Hematopoietic multipotent progenitor cell treated with erythropoietin and hydrocortisone succinate and interleukin-3 and kit ligand, for 8 days (in vitro differentiated cells): ENCODE data around the gene UBD.
A peak's percentile ranks its signal among the peaks of the same experiment; 100 is the strongest.

Experiments
- DNase-seq: peaks from one replicate; pipeline ENCODE4 v3.0.0-alpha.2; 2015

Gene UBD

DNA sequence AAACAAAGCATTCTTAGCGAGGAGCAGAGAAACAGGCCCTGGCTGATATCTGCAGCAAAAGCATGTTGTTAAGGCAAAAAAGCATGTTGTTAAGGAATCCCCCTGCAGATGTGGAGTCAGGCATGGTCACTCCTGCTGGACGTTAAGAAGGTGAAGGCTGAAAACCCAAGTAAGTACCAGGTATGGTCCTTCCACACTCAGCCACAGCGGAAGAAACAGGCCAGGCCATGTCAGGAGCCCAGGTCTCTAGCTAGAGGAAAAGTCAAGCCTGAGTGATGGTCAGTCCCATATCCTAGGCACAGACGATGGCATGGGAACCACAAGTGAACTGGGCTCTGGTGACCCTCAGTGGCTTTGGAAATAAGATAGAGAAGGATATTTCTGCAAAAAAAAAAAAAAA, 39.3 kb downstream of the UBD start:
- no peak for DNase-seq

- DNase-seq: no peak
Measured at GRCh38 chr6:29519291-29520010, 40.1 kb downstream of the UBD start.

GRCh38 chr6:29517728-29518440, 41.6 kb downstream of the UBD start:
- DNase-seq: no peak

DNA sequence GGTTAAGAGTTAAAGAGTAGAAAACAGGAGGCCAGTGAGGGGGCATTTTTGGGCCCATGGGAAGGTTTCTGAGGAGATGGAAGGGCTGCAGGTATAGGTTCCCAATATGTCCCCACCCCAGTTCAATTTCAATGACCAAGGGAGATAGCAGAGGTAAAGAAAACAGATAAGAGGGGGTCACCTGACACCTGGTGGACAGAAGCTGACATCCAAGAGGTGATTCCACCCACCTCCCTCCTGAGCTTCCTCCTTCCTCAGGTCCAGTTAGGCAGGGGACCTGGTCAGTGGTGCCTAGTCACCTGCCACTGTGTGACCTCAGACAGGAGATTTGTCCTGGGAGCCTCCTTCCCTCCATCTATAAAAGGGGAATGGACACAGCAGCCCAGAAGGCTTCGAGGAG, 42.3 kb downstream of the UBD start:
- no peak for DNase-seq

GRCh38 chr6:29516108-29516507, 43.4 kb downstream of the UBD start:
- DNase-seq: peak; percentile 29

GRCh38 chr6:29510746-29511300, 48.7 kb downstream of the UBD start:
- no peak for DNase-seq

GRCh38 chr6:29510202-29510601, 49.3 kb downstream of the UBD start:
- peak; percentile 23 for DNase-seq

GRCh38 chr6:29509711-29510110, 49.8 kb downstream of the UBD start:
- DNase-seq: no peak

DNA sequence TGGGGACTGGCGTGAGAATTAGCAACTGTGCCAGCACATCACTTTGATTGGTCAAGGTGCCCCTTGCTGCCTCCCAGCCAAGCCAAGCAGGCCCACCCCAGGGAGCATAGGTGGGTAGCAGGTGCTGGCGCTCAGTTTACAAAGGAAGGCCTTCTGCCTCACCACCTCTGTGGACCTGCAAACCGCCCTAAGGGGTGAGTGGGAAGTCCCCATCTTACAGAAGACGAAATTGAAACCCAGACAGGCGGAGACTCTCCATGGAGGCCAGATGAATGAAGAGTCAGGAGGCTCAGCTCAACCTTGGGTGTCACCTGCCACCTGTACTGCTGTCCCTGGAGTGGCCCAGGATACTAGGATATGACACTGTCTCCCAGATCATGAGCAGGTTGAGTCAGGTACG, 50.3 kb downstream of the UBD start:
- DNase-seq: no peak

GRCh38 chr6:29507319-29507718, 52.2 kb downstream of the UBD start:
- DNase-seq: no peak

GRCh38 chr6:29506446-29507067, 53.0 kb downstream of the UBD start:
- no peak for DNase-seq

DNA sequence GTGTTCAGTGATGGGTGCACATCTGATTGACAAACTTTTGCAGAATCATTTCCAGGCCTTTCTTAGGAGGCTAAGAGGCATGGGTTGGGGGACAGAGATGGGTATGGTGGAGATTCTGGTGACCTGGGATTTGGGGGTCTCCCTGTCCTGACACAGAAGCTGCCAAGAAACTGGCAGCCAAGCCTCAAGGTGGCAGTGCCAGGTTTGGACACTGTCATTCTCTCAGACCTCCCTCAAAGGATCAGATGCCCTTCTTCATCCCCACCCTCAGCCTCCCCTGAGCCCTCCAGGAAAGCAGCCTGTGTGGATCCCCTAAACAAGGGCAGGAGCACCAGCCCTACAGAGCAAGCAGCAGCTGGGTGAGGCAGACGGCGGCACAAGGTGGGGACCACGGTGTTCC, 53.7 kb downstream of the UBD start:
- no peak for DNase-seq
